Stimulated activated CD4-positive, alpha-beta T cell treated with anti-CD3 and anti-CD28 coated beads, Interleukin-4, amount 100 ng/mL, for 24 hours (primary cell): ENCODE measurements around the gene UBL4B.
"Not testable (repeated sequence)": the region's sequence is repeated elsewhere in the genome, so short reads cannot be mapped to it uniquely, and the experiment has no call there.

Experiments
- DNase-seq: peaks from one replicate; pipeline ENCODE4 v3.0.0-alpha.2; 2020

Gene UBL4B

DNA sequence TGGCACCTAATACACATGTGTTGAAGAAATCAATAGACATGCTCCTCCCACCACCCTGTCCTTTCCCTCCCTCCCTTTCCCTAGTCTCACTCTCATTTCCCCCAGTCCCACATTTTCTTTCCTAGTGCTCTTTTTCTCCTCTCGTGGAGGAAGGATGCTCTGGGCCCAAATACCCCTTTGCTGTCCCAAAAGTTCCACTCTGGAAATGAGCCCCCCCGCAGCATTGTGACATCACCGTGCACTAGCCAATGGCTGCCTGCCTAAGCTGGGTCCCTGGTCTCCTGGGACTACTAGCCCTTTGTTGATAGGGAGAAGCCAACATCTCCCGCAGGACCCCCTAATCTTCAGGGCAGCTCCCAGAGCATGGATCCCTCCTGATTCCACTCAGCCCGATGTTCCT is at the start of gene UBL4B:
Gene UBL4B (plus strand): TSS at position 301 of the 400 bp plus-strand sequence. CDS start 92 bp downstream, at position 393.
- no peak for DNase-seq

- no peak for DNase-seq
These were observed 49.6 kb upstream of the UBL4B start for GRCh38 chr1:110062612-110063011.

GRCh38 chr1:110063781-110064180 is 48.5 kb upstream of the UBL4B start:
- no peak for DNase-seq

DNA sequence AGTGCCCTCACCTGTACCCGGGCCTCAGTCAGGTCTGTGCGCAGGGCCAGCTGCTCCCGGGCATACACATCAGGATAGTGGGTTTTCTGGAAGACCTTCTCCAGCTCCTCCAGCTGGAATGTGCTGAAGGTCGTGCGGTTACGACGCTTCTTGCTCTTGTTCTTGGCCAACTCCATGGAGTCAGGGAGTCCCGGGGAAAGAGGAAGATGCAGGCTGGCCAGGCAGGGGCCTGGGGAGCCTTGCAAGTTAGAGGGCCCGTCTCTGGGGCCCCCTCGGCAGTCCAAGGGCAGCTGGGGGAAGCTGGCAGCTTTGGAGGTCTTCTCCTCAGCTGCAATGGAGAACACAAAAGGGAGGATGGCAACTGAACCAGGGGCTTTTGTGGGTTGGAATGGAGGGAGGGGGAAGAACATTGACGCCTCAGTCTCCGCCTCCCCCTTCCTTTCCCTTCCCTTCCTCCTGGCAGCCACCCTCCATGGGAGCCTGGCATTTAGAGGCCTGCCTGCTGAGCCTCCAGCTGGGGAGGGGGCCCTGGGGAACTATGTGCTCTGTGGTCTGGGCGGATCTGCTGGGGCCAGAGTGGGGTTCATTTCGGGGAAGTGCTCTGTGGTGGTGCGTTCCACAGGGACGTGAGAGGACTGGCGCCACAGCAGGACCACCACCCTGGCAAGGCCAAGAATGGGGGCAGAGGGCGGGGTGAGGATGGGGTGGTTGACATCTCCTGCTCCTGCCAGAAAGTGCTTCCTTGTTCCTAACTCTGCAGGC is 47.5 kb upstream of the UBL4B start:
- DNase-seq = no peak

DNA sequence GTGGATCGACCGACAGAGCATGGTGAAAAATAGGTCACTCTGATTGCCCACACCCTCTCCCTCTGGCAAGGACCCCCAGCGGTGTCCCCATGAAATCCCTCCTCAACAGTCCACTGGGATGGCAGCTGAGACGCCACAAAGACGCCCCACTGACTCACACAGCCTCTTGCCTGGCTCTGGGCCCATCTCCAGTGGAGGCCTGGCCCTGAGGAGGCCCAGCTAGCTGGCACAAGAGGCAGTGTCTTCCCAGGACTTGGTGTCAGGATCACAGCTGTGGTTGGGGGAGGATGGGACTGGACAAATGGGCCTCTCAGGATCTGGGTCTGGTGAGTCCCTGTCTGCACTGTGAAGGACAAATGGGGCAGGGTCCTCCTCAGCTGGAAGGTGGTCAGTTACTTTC is 46.4 kb upstream of the UBL4B start:
- no peak for DNase-seq

GRCh38 chr1:110067479-110067892 is 44.8 kb upstream of the UBL4B start:
- DNase-seq = no peak

DNA sequence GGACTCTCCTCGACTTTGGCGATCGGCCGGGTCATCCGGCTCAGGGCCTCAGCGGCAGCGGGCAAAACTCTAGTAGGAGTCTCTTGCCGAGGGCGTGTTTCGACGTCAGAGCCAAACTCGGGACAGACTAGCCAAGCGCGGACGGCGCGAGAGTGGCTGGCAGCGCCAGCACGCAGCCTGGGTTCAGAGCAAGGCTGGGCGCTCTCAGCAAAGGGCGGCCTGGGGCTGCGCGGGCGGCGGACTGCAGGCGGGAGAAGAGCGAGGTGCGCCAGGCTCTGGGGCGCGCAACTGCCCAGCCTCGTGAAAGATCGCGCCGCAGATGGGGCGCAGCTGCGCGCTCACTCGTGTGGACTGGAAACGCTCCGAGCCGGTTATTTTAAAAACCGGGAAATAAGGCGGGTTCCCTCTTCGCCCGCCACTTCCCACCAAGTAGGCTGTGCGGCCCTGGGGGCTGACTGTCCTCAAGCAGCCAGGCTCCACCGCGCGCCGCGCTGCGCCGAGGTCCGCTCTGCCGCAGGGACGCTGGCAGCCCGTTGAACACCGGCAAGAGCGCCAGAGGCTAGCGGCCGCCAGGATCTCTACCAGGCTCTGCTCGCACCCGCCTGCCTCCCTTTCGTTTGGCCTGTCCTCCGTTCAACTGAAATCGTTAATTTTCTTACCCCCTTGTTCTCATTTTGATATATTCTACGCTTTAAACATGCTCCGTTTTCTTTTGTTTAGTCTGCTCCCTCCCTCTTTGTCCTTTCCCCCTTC is 44.2 kb upstream of the UBL4B start:
- DNase-seq = no peak

GRCh38 chr1:110068646-110069403 is 43.4 kb upstream of the UBL4B start:
- DNase-seq = peak; percentile 12

GRCh38 chr1:110069404-110070281 is 42.6 kb upstream of the UBL4B start:
- no peak for DNase-seq

DNA sequence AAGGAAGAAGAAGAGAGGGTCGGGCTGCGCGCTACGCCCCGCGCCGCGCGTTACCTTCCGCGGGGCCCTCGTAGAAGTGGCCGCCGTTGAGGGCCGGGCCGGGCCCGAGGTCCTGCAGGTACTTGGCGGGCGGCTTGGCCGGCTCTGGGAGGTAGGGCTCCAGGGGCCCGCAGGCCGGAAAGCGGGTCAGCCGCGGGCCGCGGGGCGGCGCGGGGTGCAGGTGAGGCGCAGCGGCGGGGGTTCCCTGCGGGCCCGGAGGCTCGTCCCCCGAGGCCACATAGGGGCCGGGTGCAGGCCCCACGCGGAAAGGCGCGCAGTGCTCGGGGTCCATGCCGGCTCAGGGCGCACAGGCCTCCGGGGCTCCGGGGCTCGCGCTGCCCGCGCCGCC is 42.0 kb upstream of the UBL4B start:
- DNase-seq = no peak

- DNase-seq = no peak
These were observed 41.5 kb upstream of the UBL4B start, which contains the start of gene ALX3 for GRCh38 chr1:110070671-110071242. ALX3 (minus strand) TSS chr1:110070672; CDS start chr1:110070612, 60 bp downstream.

DNA sequence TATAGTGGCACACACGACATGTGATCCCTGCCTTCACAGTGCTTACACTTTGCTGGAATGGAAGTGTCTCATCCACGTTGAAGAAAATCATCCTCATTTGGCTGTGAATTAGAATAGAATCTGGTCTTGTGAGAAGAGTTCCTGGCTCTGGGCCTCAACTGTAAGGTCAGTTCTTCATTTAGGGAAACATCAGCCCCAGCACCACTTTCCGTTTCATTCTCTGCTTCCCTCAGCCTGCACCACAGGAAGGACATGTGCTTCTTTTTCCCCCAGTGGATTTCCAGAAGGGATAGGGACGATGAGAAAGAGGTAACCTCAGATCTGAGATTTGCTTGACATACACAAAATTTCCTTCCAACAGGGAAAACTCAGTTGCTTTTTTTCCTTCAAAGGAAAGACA is 38.1 kb upstream of the UBL4B start:
- DNase-seq = no peak

- no peak for DNase-seq
These were observed 35.3 kb upstream of the UBL4B start for GRCh38 chr1:110076789-110077500.

DNA sequence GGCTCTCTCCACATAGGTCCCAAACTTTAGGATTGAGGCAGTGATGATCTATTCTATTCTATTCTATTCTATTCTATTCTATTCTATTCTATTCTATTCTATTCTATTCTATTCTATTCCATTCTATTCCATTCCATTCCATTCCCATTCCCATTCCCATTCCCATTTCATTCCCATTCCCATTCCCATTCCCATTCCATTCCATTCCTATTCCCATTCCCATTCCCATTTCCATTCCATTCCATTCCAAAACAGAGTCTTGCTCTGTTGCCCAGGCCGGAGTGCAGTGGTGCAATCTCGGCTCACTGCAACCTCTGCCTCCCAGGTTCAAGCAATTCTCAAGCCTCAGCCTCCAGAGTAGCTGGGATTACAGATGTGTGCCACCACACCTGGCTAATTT is 32.2 kb upstream of the UBL4B start:
- not testable (repeated sequence) for DNase-seq

DNA sequence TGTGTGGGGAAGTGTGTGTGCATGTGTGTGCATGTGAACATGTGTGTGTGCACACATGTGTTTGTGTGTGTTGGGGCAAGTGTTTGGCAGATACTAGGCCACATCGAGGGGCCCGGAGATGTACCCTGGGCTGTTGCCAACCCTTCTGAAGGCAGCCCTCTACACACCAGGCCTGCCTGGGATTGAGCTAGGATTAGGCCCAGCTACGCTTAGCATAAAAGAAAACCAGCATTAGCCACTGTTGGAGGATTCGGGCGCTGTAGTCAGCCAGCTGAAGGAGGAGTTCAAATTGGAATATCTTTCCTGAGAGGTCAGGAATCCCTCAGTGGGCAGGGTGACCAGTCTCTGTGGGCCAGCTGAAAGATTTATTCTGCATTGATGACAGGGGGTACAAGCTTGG is 31.2 kb upstream of the UBL4B start:
- no peak for DNase-seq

DNA sequence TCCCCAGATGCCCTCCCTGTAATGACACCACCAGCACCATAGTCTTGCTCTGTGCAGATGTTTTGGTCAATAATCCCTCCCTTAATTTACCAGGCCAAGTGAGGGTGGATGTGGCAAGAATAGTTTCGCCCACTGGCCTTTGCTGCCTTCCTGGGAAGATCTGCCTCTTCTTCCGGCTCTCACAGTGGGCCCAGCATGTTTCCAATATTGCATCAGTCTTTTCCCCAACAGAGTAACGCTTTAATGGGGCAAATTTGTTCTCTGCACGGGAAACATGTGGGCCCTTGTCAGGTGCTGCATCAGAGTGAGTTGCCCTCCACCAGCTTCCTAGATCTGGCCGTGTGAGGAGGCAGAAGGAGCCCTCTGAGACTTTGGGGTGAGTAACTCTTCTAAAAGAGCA is 29.8 kb upstream of the UBL4B start:
- no peak for DNase-seq

- no peak for DNase-seq
These were observed 29.0 kb upstream of the UBL4B start for GRCh38 chr1:110083061-110083865.

DNA sequence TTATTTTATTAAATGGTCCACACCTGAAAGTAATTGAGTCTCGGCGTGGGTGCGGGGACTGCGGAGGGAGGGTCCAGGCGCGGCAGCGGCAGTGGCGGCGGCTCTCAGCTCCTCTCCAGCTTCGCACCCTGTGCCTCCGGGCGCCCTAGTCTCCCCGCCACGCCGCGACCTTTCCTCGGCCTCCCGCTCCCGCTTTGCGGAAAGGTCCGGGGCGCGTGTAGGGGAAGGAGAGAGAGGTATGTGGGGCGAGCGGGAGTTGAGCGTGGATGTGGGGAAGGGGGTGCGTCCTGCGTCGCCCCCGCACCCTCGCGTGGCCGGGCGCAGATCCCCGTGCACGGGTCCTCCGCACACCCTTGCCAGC is 28.4 kb upstream of the UBL4B start:
- no peak for DNase-seq

DNA sequence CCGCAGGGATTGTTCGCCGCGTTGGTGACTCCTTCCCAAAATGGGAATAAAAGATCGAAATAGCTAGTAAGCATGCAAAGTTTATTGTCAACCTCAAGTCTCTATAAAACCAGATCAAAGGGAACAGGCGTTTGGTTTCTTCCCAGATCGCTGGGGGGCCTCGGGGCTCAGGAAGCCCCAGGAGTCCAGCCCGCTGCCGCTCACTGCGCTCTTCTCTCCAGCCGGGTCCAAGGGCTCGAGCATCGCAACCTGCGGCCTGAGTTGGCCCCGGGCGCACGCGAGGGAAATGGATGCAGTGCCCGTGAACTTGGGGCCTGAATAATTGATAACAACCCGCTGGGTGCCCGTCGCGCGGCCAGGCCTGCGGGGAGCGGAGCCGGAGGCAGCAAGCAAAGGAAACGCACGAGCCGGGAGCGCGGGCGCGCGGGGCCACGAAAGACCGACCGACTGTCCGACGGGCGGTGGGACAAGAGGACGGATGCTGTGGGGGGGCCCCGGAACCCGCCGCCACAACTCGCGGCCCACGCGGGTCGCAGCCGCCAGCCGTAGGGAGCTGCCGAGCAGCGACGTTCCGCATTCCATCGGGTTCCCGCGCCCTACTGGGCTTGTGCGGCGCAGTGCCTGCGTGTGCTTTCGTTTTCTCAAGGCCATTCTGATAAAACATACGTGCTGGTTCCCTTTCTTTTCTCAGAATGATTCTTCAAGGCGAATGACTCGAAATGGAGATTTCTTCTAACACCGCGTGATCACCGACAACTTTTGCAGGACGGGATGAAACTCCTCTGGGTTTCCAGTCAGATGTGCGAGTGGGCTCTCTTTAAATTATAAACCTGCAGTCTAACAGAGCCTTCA is 27.8 kb upstream of the UBL4B start:
- DNase-seq = peak; percentile 24

DNA sequence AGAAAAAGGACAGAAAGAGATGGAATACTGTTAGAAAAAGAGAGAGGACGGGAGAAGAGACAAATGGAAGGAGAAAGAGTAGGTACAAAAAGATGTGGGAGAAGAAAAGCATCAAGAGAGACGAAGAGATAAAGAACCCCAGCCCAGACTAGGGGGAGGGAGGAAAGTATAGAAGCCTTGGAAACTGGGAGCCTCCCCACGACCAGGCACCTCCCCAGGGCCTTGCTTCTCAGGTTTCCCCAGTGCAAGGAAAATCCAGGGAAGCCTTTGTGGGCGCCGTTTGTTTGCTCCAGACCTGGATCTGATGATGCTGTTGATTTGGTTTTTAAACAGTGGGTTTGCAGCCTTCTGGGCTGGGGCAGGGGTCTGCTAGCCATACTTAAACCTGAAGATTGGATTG is 26.6 kb upstream of the UBL4B start:
- DNase-seq = no peak
